Measurements from ENCODE around the gene INSL3. TPM values are rescaled to one million over a fixed set of nuclear protein-coding genes. Genes with fewer than 3 reads are reported as not detected.

Gene INSL3, protein sequence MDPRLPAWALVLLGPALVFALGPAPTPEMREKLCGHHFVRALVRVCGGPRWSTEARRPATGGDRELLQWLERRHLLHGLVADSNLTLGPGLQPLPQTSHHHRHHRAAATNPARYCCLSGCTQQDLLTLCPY
- total RNA-seq (2013): 0.21 TPM
- polyA plus RNA-seq (1 to 10 TPM in 1 of 3 donors, under 1 TPM in 2; 0.25 to 1.7 (median 0.64) TPM), polyA minus RNA-seq (0.55 TPM in 1 of 2 replicates, not detected in the other), total RNA-seq (0 to 0.25 (median 0.13) reads per million in 11 experiments)

DNA sequence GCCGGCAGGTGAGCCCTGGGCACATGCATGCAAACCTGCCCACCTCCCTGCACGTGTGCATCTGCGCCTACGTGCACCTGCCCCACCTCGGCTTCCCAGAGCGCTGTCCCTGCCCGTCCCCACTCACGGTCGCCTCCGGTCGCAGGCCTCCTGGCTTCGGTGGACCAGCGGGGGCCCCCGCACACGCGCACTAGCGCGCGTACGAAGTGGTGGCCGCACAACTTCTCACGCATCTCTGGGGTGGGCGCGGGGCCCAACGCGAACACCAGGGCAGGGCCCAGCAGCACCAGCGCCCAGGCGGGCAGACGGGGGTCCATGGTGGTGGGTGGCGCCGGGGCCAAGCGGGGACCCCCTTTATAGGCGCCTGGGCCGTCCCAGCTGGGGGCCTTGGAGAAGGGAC lies at the start of gene INSL3:
INSL3 (minus strand) TSS at position 330 of the 400 bp plus-strand sequence; CDS start at position 317, 13 bp downstream.
- Histone ChIP-seq H3K27ac (ENCODE audit: low read depth in 1 of 2, low read length in 2 of 2) (no peak within 1 kb of the TSS), H3K9ac (ENCODE audit: insufficient read depth, low read length, poor library complexity, severe bottlenecking) (no peak within 1 kb of the TSS), H3K36me3 (replicated peaks in 1 of 2; ENCODE audit: control insufficient read depth in 1 of 2, insufficient read depth in 2 of 2, low read length in 2 of 2) (no peaks in the 10 kb centered on the region), H3K4me2 (replicated peaks; ENCODE audit: extremely low read depth, low read length, poor library complexity, severe bottlenecking) (no peak within 1 kb of the TSS), H3K4me1 (ENCODE audit: control insufficient read depth in 1 of 2, insufficient read depth in 2 of 2, low read length in 2 of 2) (no peaks in the 10 kb centered on the region), H3K27me3 (ENCODE audit: control insufficient read depth in 2 of 2, insufficient read depth in 2 of 2, low read length in 2 of 2) (no peaks in the 10 kb centered on the region), H3K79me2 (ENCODE audit: insufficient read depth, low read length) (no peaks in the 10 kb centered on the region), H3K4me3 (replicated peaks in 1 of 3; ENCODE audit: low read depth in 2 of 3, low read length in 3 of 3) (no peak within 1 kb of the TSS), H4K20me1 (ENCODE audit: insufficient read depth, low read length) (no peaks in the 10 kb centered on the region), H2AFZ (ENCODE audit: insufficient read depth, low read depth, low read length, poor library complexity, severe bottlenecking) (no peak within 1 kb of the TSS), H3K9me3 (replicated peaks in 1 of 2; ENCODE audit: control insufficient read depth in 1 of 2, insufficient read depth in 1 of 2, low read length in 2 of 2) (no peaks in the 10 kb centered on the region)
- no peak for DNase-seq
- peaks cover 5 to 16% (median 6%) of the 10 kb centered on the region in 3 donors for H3K27me3 Mint-ChIP-seq (ENCODE audit: low read depth in 3 of 3)
- no peaks in the 10 kb centered on the region for H3K4me1 Mint-ChIP-seq
- H3K36me3 Mint-ChIP-seq: peaks cover 3 to 10% of the 10 kb centered on the region in 2 donors
- WGBS (ENCODE audit: insufficient coverage): 90% methylated on average over 34 of the region's 34 CpGs
- H3K9me3 Mint-ChIP-seq: peaks cover 0 to 3% (median 0%) of the 10 kb centered on the region in 7 donors
- no peak within 1 kb of the TSS for H3K4me3 Mint-ChIP-seq
- intact Hi-C loops (cut with micrococcal nuclease): no loop called here
- H3K27ac Mint-ChIP-seq: peak within 1 kb of the TSS in 1 of 7 donors; percentile 50
- TF ChIP-seq, protein P1, sequence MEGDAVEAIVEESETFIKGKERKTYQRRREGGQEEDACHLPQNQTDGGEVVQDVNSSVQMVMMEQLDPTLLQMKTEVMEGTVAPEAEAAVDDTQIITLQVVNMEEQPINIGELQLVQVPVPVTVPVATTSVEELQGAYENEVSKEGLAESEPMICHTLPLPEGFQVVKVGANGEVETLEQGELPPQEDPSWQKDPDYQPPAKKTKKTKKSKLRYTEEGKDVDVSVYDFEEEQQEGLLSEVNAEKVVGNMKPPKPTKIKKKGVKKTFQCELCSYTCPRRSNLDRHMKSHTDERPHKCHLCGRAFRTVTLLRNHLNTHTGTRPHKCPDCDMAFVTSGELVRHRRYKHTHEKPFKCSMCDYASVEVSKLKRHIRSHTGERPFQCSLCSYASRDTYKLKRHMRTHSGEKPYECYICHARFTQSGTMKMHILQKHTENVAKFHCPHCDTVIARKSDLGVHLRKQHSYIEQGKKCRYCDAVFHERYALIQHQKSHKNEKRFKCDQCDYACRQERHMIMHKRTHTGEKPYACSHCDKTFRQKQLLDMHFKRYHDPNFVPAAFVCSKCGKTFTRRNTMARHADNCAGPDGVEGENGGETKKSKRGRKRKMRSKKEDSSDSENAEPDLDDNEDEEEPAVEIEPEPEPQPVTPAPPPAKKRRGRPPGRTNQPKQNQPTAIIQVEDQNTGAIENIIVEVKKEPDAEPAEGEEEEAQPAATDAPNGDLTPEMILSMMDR (IDR thresholded peaks at IDR 0.05): no peak

DNA sequence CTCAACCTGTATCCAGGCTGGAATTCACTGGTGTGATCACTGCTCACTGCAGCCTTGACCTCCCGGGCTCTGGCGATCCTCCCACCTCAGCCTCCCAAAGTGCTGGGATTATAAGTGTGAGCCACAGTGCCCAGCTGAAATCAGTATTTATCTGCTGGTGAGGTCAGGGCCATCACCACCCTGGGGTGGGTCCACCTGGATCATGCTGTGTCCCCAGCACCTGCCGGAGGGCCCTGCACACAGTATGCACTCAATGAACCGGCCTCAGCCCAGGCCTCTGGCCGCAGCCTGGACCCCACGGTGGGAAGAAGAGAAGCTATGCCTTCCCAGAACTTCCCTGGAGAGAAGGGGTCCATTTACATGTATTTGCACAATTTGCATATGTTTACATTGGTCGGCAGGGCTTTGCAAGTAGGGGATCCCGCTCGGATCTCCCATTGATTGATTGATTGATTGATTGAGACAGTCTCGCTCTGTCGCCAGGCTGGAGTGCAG lies 47.8 kb upstream of the INSL3 start:
- no peak overlapping the region for H3K9ac ChIP-seq (ENCODE audit: insufficient read depth, low read length, poor library complexity, severe bottlenecking)
- peaks cover 2 to 10% of the 10 kb centered on the region in 2 donors for H3K36me3 ChIP-seq (replicated peaks in 1 of 2; ENCODE audit: control insufficient read depth in 1 of 2, insufficient read depth in 2 of 2, low read length in 2 of 2)
- H3K27me3 Mint-ChIP-seq (ENCODE audit: low read depth in 3 of 3): peaks cover 34 to 41% (median 37%) of the 10 kb centered on the region in 3 donors
- no peak overlapping the region for H2AFZ ChIP-seq (ENCODE audit: insufficient read depth, low read depth, low read length, poor library complexity, severe bottlenecking)
- no peak overlapping the region for H3K4me2 ChIP-seq (replicated peaks; ENCODE audit: extremely low read depth, low read length, poor library complexity, severe bottlenecking)
- H3K27me3 ChIP-seq (ENCODE audit: control insufficient read depth in 2 of 2, insufficient read depth in 2 of 2, low read length in 2 of 2): peaks cover 19 to 35% of the 10 kb centered on the region in 2 donors
- WGBS (ENCODE audit: insufficient coverage): 86% methylated on average over 6 of the region's 11 CpGs
- peaks cover 17% of the 10 kb centered on the region for H4K20me1 ChIP-seq (ENCODE audit: insufficient read depth, low read length)
- DNase-seq: no peak
- no peak overlapping the region for H3K27ac Mint-ChIP-seq
- H3K79me2 ChIP-seq (ENCODE audit: insufficient read depth, low read length): no peaks in the 10 kb centered on the region
- peaks cover 6 to 13% of the 10 kb centered on the region in 2 donors for H3K36me3 Mint-ChIP-seq
- intact Hi-C loops (cut with micrococcal nuclease): no loop called here
- H3K4me3 ChIP-seq (replicated peaks in 1 of 3; ENCODE audit: low read depth in 2 of 3, low read length in 3 of 3): no peak overlapping the region
- TF ChIP-seq, protein P1 (IDR thresholded peaks at IDR 0.05): no peak
- peaks cover 18% of the 10 kb centered on the region for H3K4me1 Mint-ChIP-seq
- peaks cover 19 to 21% of the 10 kb centered on the region in 2 donors for H3K4me1 ChIP-seq (ENCODE audit: control insufficient read depth in 1 of 2, insufficient read depth in 2 of 2, low read length in 2 of 2)
- H3K4me3 Mint-ChIP-seq: no peak overlapping the region
- peaks cover 0 to 4% of the 10 kb centered on the region in 2 donors for H3K9me3 ChIP-seq (replicated peaks in 1 of 2; ENCODE audit: control insufficient read depth in 1 of 2, insufficient read depth in 1 of 2, low read length in 2 of 2)
- peaks cover 0 to 7% (median 2%) of the 10 kb centered on the region in 7 donors for H3K9me3 Mint-ChIP-seq
- no peak overlapping the region for H3K27ac ChIP-seq (ENCODE audit: low read depth in 1 of 2, low read length in 2 of 2)

Measured in CD14-positive monocyte (primary cell).